ENCODE results near the gene CMIP. TPM values are rescaled to one million over a fixed set of nuclear protein-coding genes. Genes with fewer than 3 reads are reported as not detected.

The CMIP gene
- total RNA-seq, 1 donor from 2014 or later: 19.1 TPM

GRCh38 chr16:81492311-81492761 is 47.7 kb downstream of the CMIP start:
- H3K4me3 ChIP-seq (ENCODE audit: low read depth, low read length): no peak overlapping the region
- TF ChIP-seq CTCF (conservative IDR thresholded peaks at IDR 0.05; ENCODE audit: low read depth, low read length): no peak
- no peak for DNase-seq (ENCODE audit: low read depth)

DNA sequence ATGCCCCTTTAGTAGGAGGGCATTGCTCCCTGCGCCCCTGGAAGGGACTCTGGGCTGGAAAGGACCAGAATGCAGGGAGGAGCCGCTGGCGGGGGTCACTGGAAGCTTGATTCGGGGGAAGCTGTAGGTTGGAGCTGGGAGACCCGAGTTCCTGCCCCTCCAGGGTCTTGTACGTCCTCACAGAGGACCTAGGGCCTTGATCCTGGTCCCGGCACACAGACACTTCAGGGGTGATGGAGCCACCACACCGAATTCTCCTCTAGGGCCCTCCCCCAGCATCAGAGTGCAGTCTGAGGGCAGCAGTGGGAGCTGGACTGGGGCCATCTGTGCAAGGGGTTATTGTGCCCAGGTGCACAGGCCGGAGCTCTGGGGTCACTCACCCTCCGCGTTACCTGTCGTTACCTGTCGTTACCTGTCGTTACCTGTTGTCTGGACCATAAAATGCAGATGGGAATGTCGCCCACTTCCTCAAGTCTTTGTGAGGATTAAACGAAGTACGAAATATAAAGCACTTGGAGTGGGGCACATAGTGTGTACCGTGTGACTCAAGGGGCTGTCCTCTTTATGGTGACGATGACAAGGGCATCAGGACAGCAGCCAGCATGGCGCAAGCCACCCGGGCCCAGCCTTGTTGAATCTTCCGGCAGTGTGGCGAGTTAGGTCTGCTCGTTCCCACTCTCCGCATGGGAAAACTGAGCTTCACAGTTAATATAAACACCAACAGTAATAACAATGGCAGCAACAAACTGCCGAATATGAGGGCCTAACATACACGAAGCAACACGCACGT is 48.6 kb downstream of the CMIP start:
- no peak overlapping the region for H3K4me3 ChIP-seq (ENCODE audit: low read depth, low read length)
- DNase-seq (ENCODE audit: low read depth): no peak
- TF ChIP-seq CTCF (conservative IDR thresholded peaks at IDR 0.05; ENCODE audit: low read depth, low read length): no peak

DNA sequence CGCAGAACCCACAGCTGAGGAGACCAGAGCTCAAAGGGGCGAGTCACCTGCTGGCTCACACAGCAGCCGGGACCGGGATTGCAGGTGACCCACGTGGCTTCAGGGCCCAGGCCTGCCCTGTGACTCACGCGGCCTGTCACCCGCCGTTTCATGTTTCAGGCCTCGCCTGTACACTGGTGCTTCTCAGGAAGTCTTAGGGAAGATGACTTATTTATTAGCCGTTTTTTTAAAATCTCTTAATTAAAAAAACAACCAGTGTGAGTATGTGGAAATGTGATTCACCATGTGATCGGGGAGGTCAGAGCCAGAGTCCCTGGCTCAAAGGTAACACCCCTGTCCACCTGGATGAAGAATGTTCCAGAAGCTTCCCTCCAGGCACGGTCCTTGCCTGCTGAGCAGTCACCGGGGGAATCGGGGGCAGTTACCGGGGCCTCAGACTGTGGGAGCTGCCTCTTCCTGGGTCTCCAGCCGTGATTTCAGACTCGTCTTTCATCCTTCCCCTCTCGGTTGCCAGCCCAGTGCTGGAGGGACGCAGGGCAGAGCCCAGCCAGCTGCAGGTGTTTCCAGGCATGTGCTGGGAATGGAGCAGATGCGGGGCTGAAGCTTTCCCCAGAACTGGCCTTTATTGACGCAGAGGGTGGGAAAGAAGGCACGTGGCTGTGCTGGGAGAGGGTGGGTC is 49.3 kb downstream of the CMIP start:
- no peak for DNase-seq (ENCODE audit: low read depth)

DNA sequence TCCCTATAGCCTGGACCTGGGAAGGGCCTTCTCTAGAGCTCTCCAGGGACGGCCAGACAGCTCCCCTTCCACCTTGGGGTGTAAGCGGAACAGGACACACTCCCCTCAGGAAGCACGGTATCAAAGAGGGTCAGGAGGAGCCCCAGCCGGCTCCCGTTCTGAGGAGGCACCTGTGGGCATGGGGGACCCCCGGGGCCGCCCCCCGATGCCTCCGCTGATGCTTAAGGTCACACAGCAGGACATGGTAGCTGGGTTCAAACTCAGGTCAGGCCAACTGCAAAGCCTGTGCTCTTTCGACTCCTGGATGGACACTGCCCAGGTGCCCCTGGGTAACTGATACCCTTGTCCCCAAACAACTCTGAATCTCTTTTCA is 49.8 kb downstream of the CMIP start:
- no peak for DNase-seq (ENCODE audit: low read depth)
- TF ChIP-seq CTCF (conservative IDR thresholded peaks at IDR 0.05; ENCODE audit: low read depth, low read length): no peak
- no peak overlapping the region for H3K4me3 ChIP-seq (ENCODE audit: low read depth, low read length)

More for the DNA sequence above, 49.3 kb downstream of the CMIP start:
- H3K4me3 ChIP-seq (ENCODE audit: low read depth, low read length): no peak overlapping the region
- TF ChIP-seq CTCF (conservative IDR thresholded peaks at IDR 0.05; ENCODE audit: low read depth, low read length): no peak

DNA sequence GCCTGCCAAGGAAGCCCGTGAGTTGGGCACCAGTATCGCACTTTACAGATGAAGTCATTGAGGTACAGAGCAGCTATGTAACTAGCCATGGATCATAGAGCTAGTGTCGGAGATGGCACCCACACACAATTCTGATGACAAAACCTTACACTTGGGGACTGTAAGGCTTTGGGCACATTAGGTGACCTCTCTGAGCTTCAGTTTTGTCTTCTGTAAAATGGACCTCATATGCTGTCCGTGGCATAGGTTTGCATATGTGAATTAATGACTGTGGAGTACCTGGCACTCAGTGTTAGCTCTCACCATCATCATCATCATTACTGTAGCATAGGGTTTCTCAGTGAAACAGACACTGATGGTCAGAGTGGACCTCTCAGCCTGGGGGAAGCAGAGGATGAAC is 50.3 kb downstream of the CMIP start:
- no peak for DNase-seq (ENCODE audit: low read depth)
- no peak overlapping the region for H3K4me3 ChIP-seq (ENCODE audit: low read depth, low read length)
- TF ChIP-seq CTCF (conservative IDR thresholded peaks at IDR 0.05; ENCODE audit: low read depth, low read length): no peak

DNA sequence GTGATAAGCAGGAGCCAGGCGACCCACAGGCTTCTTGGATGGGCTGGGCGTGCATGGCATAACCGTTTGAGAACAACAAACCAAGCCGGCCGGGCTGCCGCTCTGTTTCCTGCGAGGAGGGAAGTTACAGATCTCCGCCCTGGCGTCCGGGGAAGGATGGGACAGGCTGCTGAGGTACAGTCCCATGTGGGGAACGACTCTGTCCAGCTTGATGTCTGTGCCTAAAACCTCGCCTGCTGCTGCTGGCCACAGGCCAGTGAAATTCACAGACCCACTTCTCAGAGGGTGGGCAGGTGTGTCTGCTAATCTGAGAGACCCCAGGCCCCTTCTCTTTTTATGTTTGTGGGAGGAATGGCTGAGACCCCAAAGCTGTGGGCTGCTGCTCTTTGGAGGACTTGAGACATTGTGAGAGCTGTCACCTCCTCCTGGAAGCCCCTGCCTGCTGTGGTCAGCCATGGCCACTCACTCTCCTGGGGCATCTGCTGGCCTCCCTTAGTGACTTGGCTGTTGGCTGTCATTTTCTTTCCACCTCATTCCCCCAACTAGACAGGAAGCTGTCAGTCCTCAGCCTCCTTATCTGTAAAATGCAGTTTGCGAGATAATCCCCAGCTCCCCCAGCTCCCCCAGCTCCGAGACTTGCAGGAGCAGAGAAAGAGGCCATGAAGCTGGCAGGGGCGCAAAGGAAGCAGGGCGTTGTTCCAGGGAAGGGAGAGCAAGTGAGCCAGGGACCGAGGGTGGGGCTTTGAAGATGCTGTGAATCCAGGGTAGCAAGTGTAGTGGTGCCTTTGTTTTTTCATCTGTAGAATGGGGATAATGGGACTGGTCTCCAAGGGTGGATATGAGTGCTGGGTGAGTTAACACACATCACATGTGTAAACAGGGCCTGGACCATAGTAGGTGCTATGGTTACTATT is 51.0 kb downstream of the CMIP start:
- no peak overlapping the region for H3K4me3 ChIP-seq (ENCODE audit: low read depth, low read length)
- no peak for DNase-seq (ENCODE audit: low read depth)
- TF ChIP-seq CTCF (conservative IDR thresholded peaks at IDR 0.05; ENCODE audit: low read depth, low read length): no peak
